ENCODE measurements around the gene NPM3. TPM values are rescaled to one million over a fixed set of nuclear protein-coding genes. Genes with fewer than 3 reads are reported as not detected.
"Not testable (repeated sequence)": the region's sequence is repeated elsewhere in the genome, so short reads cannot be mapped to it uniquely, and the experiment has no call there.

NPM3 gene
- total RNA-seq, 1 donor from 2014 or later, result 115 TPM

GRCh38 chr10:101812606-101813005 lies 29.4 kb upstream of the NPM3 start:
- no peak for DNase-seq (ENCODE audit: low read depth)
- no peak for TF ChIP-seq CTCF (IDR thresholded peaks at IDR 0.05; ENCODE audit: insufficient read depth, low read length, poor library complexity, severe bottlenecking)
- no peaks in the 10 kb centered on the region for H3K27me3 ChIP-seq (ENCODE audit: control insufficient read depth, insufficient read depth, low read length)
- H3K4me3 ChIP-seq (ENCODE audit: low read depth, low read length), result no peak overlapping the region
- H3K36me3 ChIP-seq (ENCODE audit: control insufficient read depth, insufficient read depth, low read length), result no peaks in the 10 kb centered on the region

DNA sequence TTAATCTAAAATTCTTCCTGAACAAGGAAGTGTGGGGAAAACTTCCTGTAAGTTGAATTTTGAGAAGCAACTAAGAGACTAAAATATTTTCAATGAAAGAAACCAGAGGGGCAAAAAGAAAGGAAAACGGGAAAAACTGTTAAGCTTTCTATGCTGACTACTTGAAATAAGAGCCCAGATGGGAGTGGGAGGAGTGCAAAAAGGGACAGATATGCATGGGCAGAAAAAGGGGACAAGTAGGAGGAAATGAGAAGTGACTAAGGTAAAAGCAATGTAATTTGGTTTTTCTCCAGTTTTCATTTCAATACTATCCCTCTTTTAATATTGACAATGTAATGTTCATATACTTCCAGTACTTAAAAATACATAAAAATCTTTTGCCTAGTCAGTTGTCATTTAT lies 23.9 kb upstream of the NPM3 start:
- TF ChIP-seq CTCF (IDR thresholded peaks at IDR 0.05; ENCODE audit: insufficient read depth, low read length, poor library complexity, severe bottlenecking), result no peak
- H3K36me3 ChIP-seq (ENCODE audit: control insufficient read depth, insufficient read depth, low read length), result no peaks in the 10 kb centered on the region
- DNase-seq (ENCODE audit: low read depth), result no peak
- H3K27me3 ChIP-seq (ENCODE audit: control insufficient read depth, insufficient read depth, low read length), result no peaks in the 10 kb centered on the region
- no peak overlapping the region for H3K4me3 ChIP-seq (ENCODE audit: low read depth, low read length)

DNA sequence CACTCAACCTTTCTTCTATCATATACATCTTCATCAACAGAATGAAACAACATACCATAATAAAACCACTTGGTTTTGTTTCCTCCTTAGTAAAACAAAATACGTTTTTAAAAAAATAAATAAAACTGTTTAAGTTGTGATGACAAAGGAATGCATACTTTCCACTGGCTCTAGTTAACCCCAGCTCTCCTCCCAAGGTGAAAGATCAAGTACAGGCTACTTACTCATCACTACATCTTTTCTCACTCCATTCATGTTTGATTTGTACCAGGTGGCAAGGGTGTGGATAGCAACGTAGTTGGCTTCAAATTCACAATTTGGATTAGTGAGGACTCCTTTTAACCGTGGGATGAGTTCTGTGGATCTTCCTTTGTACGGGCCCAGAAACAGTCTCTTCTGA lies 20.3 kb upstream of the NPM3 start:
- peaks cover 2% of the 10 kb centered on the region for H3K36me3 ChIP-seq (ENCODE audit: control insufficient read depth, insufficient read depth, low read length)

GRCh38 chr10:101797403-101798059 lies 14.3 kb upstream of the NPM3 start:
- no peak for DNase-seq (ENCODE audit: low read depth)
- Histone ChIP-seq H3K27me3 (ENCODE audit: control insufficient read depth, insufficient read depth, low read length) (no peaks in the 10 kb centered on the region), H3K4me3 (ENCODE audit: low read depth, low read length) (no peak overlapping the region), H3K36me3 (ENCODE audit: control insufficient read depth, insufficient read depth, low read length) (peaks cover 3% of the 10 kb centered on the region)
- TF ChIP-seq CTCF (IDR thresholded peaks at IDR 0.05; ENCODE audit: insufficient read depth, low read length, poor library complexity, severe bottlenecking), result no peak

More for the DNA sequence above, 20.3 kb upstream of the NPM3 start:
- DNase-seq (ENCODE audit: low read depth), result no peak
- Histone ChIP-seq H3K27me3 (ENCODE audit: control insufficient read depth, insufficient read depth, low read length) (no peaks in the 10 kb centered on the region), H3K4me3 (ENCODE audit: low read depth, low read length) (no peak overlapping the region)
- no peak for TF ChIP-seq CTCF (IDR thresholded peaks at IDR 0.05; ENCODE audit: insufficient read depth, low read length, poor library complexity, severe bottlenecking)

DNA sequence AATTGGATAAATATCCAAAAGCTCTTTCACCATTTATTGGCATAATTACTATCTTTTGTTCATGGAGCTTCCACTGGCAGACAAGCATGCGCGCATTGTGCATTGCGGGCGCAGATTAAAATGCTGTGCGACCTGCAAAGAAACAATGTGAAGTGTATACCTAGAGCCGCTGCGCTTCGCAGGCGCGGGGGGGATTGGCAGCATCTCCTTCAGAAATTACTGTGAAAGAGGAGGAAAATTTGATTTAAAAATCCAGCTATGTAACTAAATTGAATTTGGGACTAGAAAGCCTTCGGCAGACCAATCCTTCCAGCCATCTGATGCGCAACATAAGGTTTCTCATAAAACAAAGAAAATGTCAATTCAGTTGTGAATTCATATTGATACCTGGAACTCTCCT lies 10.3 kb upstream of the NPM3 start:
- no peaks in the 10 kb centered on the region for H3K27me3 ChIP-seq (ENCODE audit: control insufficient read depth, insufficient read depth, low read length)
- no peak for TF ChIP-seq CTCF (IDR thresholded peaks at IDR 0.05; ENCODE audit: insufficient read depth, low read length, poor library complexity, severe bottlenecking)
- no peak for DNase-seq (ENCODE audit: low read depth)
- no peak overlapping the region for H3K4me3 ChIP-seq (ENCODE audit: low read depth, low read length)
- H3K36me3 ChIP-seq (ENCODE audit: control insufficient read depth, insufficient read depth, low read length), result peaks cover 4% of the 10 kb centered on the region

DNA sequence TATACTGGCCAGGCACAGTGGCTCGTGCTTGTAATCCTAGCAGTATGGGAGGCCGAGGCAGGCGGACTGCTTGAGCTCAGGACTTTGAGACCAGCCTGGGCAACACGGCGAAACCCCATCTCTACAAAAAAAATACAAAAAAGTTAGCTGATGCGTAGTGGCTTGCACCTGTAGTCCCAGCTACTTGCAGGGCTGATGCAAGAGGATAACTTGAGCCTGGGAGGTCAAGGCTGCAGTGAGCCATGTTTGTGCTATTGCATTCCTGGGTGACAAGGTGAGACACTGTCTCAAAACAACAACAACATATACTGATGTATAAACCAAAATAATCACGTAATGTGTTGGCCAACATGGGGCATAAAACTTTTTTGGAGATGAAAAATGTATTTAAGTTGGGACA lies 6.4 kb upstream of the NPM3 start:
- Histone ChIP-seq H3K36me3 (ENCODE audit: control insufficient read depth, insufficient read depth, low read length) (peaks cover 5% of the 10 kb centered on the region), H3K4me3 (ENCODE audit: low read depth, low read length) (no peak overlapping the region)

DNA sequence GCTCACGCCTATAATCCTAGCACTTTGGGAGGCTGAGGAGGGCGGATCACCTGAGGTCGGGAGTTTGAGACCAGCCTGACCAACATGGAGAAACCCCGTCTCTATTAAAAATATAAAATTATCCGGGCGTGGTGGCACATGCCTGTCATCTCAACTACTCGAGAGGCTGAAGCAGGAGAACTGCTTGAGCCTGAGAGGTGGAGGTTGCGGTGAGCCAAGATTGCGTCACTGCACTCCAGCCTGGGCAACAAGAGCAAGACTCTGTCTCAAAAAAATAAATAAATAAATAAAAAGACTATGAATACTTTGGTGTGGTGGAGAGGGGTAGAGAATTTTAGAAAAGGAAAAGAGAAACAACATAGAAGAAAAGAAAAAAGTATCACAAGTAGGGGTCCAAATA lies 6.0 kb upstream of the NPM3 start:
- not testable (repeated sequence) for H3K4me3 ChIP-seq (ENCODE audit: low read depth, low read length); H3K27me3 ChIP-seq (ENCODE audit: control insufficient read depth, insufficient read depth, low read length); H3K36me3 ChIP-seq (ENCODE audit: control insufficient read depth, insufficient read depth, low read length); DNase-seq (ENCODE audit: low read depth)

More for the DNA sequence above, 6.4 kb upstream of the NPM3 start:
- no peak for TF ChIP-seq CTCF (IDR thresholded peaks at IDR 0.05; ENCODE audit: insufficient read depth, low read length, poor library complexity, severe bottlenecking)
- DNase-seq (ENCODE audit: low read depth), result no peak
- H3K27me3 ChIP-seq (ENCODE audit: control insufficient read depth, insufficient read depth, low read length), result no peaks in the 10 kb centered on the region
